OCI-LY1 (cell line): ENCODE measurements around the gene RASL10B.

Source experiments
- CTCF ChIP-seq: fragments of 200-600 bp; sonication (generic), shearing (Covaris generic); IDR thresholded peaks from 2 replicates; pipeline ENCODE4 v1.5.1; 2017; ENCODE audit warnings: mild to moderate bottlenecking, antibody characterized with exemption, low read length, moderate library complexity, mixed read lengths
- EZH2 ChIP-seq: fragments of 200-600 bp; sonication (generic), shearing (Covaris generic); IDR thresholded peaks from 2 replicates; pipeline ENCODE4 v1.8.0; 2017; ENCODE audit warnings: borderline replicate concordance, mixed run types, mild to moderate bottlenecking, antibody characterized with exemption, low read length, moderate library complexity, mixed read lengths

GRCh38 chr17:35765756-35766488 lies 34.5 kb downstream of the RASL10B start:
- TF ChIP-seq CTCF, result no peak
- TF ChIP-seq EZH2, result no peak
